PC-3 (cell line): ENCODE data around the gene ZFHX3. TPM values are rescaled to one million over a fixed set of nuclear protein-coding genes. Genes with fewer than 3 reads are reported as not detected.

ENCODE experiments used
- ATAC-seq: fragments of 200-7000 bp; cut with Tn5 transposase; 2 replicates; pipeline ENCODE4 v1.9.1; 2020; ENCODE audit warnings: mild to moderate bottlenecking, moderate library complexity
- BruUV-seq: library from RNA; stranded (reverse); fragments of 400-500 nt; replicated peaks from 2 replicates; lab custom pipeline; 2021; lab: Mats Ljungman, UMichigan
- CTCF ChIA-PET: fragments of 300-600 bp; sonication (Branson Sonifier 250); formaldehyde crosslinking; loops from one replicate; lab custom pipeline; 2022; ENCODE audit warnings: antibody characterized with exemption; lab: Charles Lee
- POLR2A ChIA-PET: fragments of 300-600 bp; sonication (Branson Sonifier 250); formaldehyde crosslinking; loops from one replicate; lab custom pipeline; 2022; ENCODE audit warnings: antibody characterized with exemption; ENCODE audit not compliant: unreplicated experiment; lab: Charles Lee
- DNase-seq: peaks from one replicate; pipeline ENCODE4 v3.0.0-alpha.2; 2015
- H2AFZ ChIP-seq: fragments of 300-600 bp; sonication (generic); 2 replicates; pipeline ENCODE4 v1.6.0; 2016; ENCODE audit warnings: antibody characterized with exemption, low read length
- H3F3A ChIP-seq: fragments of 300-600 bp; sonication (generic); one replicate; pipeline ENCODE4 v1.6.0; 2017; ENCODE audit warnings: antibody characterized with exemption, low read length, control low read depth, mild to moderate bottlenecking; ENCODE audit not compliant: unreplicated experiment
- H3K27ac ChIP-seq: fragments of 300-600 bp; sonication (generic); 2 replicates; pipeline ENCODE4 v1.5.1; 2016; ENCODE audit warnings: mild to moderate bottlenecking, low read length
- H3K27me3 ChIP-seq: fragments of 300-600 bp; sonication (generic); 2 replicates; pipeline ENCODE4 v1.6.1; 2016; ENCODE audit warnings: low read length, mixed read lengths
- H3K36me3 ChIP-seq: fragments of 300-600 bp; sonication (generic); 2 replicates; pipeline ENCODE4 v1.6.1; 2016; ENCODE audit warnings: low read depth, mixed run types, low read length, mixed read lengths
- H3K4me1 ChIP-seq: fragments of 300-600 bp; sonication (generic); 2 replicates; pipeline ENCODE4 v1.5.1; 2016; ENCODE audit warnings: low read length; ENCODE audit not compliant: insufficient read depth
- H3K4me2 ChIP-seq: fragments of 300-600 bp; sonication (generic); 2 replicates; pipeline ENCODE4 v1.6.0; 2016; ENCODE audit warnings: low read length
- H3K4me3 ChIP-seq: fragments of 300-600 bp; sonication (generic); 2 replicates; pipeline ENCODE4 v1.5.1; 2016; ENCODE audit warnings: mild to moderate bottlenecking, low read length, mixed read lengths
- H3K79me2 ChIP-seq: fragments of 300-600 bp; sonication (generic); 2 replicates; pipeline ENCODE4 v1.6.1; 2017; ENCODE audit warnings: low read length, mixed read lengths
- H3K9ac ChIP-seq: fragments of 300-600 bp; sonication (generic); 2 replicates; pipeline ENCODE4 v1.6.0; 2016; ENCODE audit warnings: mild to moderate bottlenecking, low read length
- H3K9me2 ChIP-seq: fragments of 300-600 bp; sonication (generic); replicated peaks from 2 replicates; pipeline ENCODE4 v1.6.1; 2016; ENCODE audit warnings: mixed run types, low read length, mixed read lengths
- H3K9me3 ChIP-seq: fragments of 300-600 bp; sonication (generic); 2 replicates; pipeline ENCODE4 v1.6.1; 2016; ENCODE audit warnings: low read length, mixed read lengths
- H4K20me1 ChIP-seq: fragments of 300-600 bp; sonication (generic); 2 replicates; pipeline ENCODE4 v1.6.1; 2016; ENCODE audit warnings: low read length, mixed read lengths
- CTCF ChIP-seq: fragments of 300-600 bp; sonication (generic); conservative IDR thresholded peaks from 2 replicates; pipeline ENCODE4 v1.5.1; 2017; ENCODE audit warnings: antibody characterized with exemption, low read depth, mild to moderate bottlenecking, low read length
- EZH2 ChIP-seq: fragments of 300-600 bp; sonication (generic); IDR thresholded peaks from one replicate; pipeline ENCODE4 v1.6.1; 2017; ENCODE audit warnings: antibody characterized with exemption, mild to moderate bottlenecking, low read length; ENCODE audit not compliant: unreplicated experiment
- EZH2phosphoT487 ChIP-seq: fragments of 300-600 bp; sonication (generic); IDR thresholded peaks from 2 replicates; pipeline ENCODE4 v1.6.1; 2018; ENCODE audit warnings: mild to moderate bottlenecking, antibody characterized with exemption, low read length, borderline replicate concordance
- intact Hi-C: fragments of 100-400 bp; cut with micrococcal nuclease; formaldehyde crosslinking; loops from 2 replicates; pipeline ENCODE4 v1.9.0; 2023
- total RNA-seq: library from RNA; depleted of rRNA; stranded (reverse); fragments of >200 nt; gene quantifications from 2 replicates; pipeline ENCODE4 v1.2.3, GENCODE V29; 2014

The ZFHX3 gene
- total RNA-seq, 1 experiment from 2014 or later: 3.5 TPM

GRCh38 chr16:72947379-72948237 lies 100.3 kb downstream of the ZFHX3 start:
- no peak for TF ChIP-seq EZH2
- no peak for TF ChIP-seq EZH2phosphoT487
- TF ChIP-seq CTCF: no peak
- Histone ChIP-seq H3K4me3 (no peak overlapping the region), H3K27me3 (no peaks in the 10 kb centered on the region), H3F3A (no peaks in the 10 kb centered on the region), H3K79me2 (peaks cover 29% of the 10 kb centered on the region; the same call in 1 of the 2 replicates), H3K9ac (no peak overlapping the region), H3K27ac (no peak overlapping the region), H3K9me3 (no peaks in the 10 kb centered on the region), H3K36me3 (no peaks in the 10 kb centered on the region), H3K4me1 (peaks cover 9% of the 10 kb centered on the region), H2AFZ (no peak overlapping the region), H3K4me2 (no peak overlapping the region), H4K20me1 (no peaks in the 10 kb centered on the region), H3K9me2 (no peaks in the 10 kb centered on the region)
- intact Hi-C loops: no loop called here
- ChIA-PET POLR2A (no interaction called here), CTCF (no interaction called here)
- DNase-seq: no peak
- no TSS peak for BruUV-seq
- ATAC-seq: no peak

- H3K36me3 ChIP-seq: no peaks in the 10 kb centered on the region
- no peak for ATAC-seq
- ChIA-PET CTCF (no interaction called here), POLR2A (no interaction called here)
- no peaks in the 10 kb centered on the region for H3K27me3 ChIP-seq
- no peak overlapping the region for H3K4me3 ChIP-seq
- H4K20me1 ChIP-seq: no peaks in the 10 kb centered on the region
- TF ChIP-seq CTCF: no peak
- TF ChIP-seq EZH2: no peak
- no peak for TF ChIP-seq EZH2phosphoT487
- intact Hi-C loops: no loop called here
- H3K4me1 ChIP-seq: peaks cover 9% of the 10 kb centered on the region
- H3K27ac ChIP-seq: no peak overlapping the region
- H3F3A ChIP-seq: no peaks in the 10 kb centered on the region
- H3K9me2 ChIP-seq: no peaks in the 10 kb centered on the region
- peaks cover 23% of the 10 kb centered on the region; the same call in 1 of the 2 replicates for H3K79me2 ChIP-seq
- no peak for DNase-seq
- H3K9me3 ChIP-seq: no peaks in the 10 kb centered on the region
- BruUV-seq: no TSS peak
- H3K4me2 ChIP-seq: no peak overlapping the region
- H2AFZ ChIP-seq: no peak overlapping the region
- H3K9ac ChIP-seq: no peak overlapping the region
Observed at GRCh38 chr16:72946474-72947194, 101.3 kb downstream of the ZFHX3 start.
